ENCODE data around the gene GJA3. TPM values are rescaled to one million over a fixed set of nuclear protein-coding genes. Genes with fewer than 3 reads are reported as not detected.

The GJA3 gene
- total and polyA plus RNA-seq, 2 donors (not counting 3 experiments of a cell fraction or from before 2014, with no cell fraction given), result not detected

GRCh38 chr13:20151016-20151415 lies 9.8 kb downstream of the GJA3 start:
- Histone ChIP-seq H3K9ac (replicated peaks; ENCODE audit: extremely low read depth, insufficient read depth, low read length) (no peak overlapping the region), H3K27ac (ENCODE audit: insufficient read depth, low read depth, low read length) (no peak overlapping the region), H3K9me3 (replicated peaks; ENCODE audit: control insufficient read depth, insufficient read depth, low read length) (no peaks in the 10 kb centered on the region), H3K27me3 (ENCODE audit: control insufficient read depth in 2 of 2, insufficient read depth in 2 of 2, low read length in 2 of 2) (peaks cover 12 to 43% of the 10 kb centered on the region in 2 experiments), H3K79me2 (ENCODE audit: control insufficient read depth, insufficient read depth, low read length) (no peaks in the 10 kb centered on the region), H4K20me1 (replicated peaks; ENCODE audit: control insufficient read depth, extremely low read depth, insufficient read depth, low read length) (no peaks in the 10 kb centered on the region), H2AFZ (ENCODE audit: low read depth, low read length) (no peak overlapping the region), H3K4me2 (ENCODE audit: insufficient read depth, low read length) (no peak overlapping the region), H3K4me1 (ENCODE audit: control insufficient read depth, extremely low read depth, insufficient read depth, low read length) (no peaks in the 10 kb centered on the region), H3K9me1 (replicated peaks; ENCODE audit: control insufficient read depth, extremely low read depth, insufficient read depth, low read length) (no peaks in the 10 kb centered on the region), H3K4me3 (replicated peaks in 1 of 3; ENCODE audit: insufficient read depth in 1 of 3, low read depth in 1 of 3, low read length in 3 of 3) (no peak overlapping the region), H3K36me3 (ENCODE audit: control insufficient read depth in 2 of 2, extremely low read depth in 1 of 2, insufficient read depth in 2 of 2, low read length in 2 of 2) (no peaks in the 10 kb centered on the region)
- DNase-seq (ENCODE audit: low read depth, low spot score) (no peak), FAIRE-seq (no peak)
- intact Hi-C loops (cut with micrococcal nuclease), result no loop called here
- dilution Hi-C loops (cut with MboI; ENCODE audit: extremely low pct_ligation_motif_present, low sequenced_read_pairs), result no loop called here
- TF ChIP-seq GATA2 (IDR thresholded peaks at IDR 0.05; ENCODE audit: insufficient read depth, insufficient read length, low read depth, low read length), result no peak
- no peak for TF ChIP-seq EZH2 (IDR thresholded peaks at IDR 0.05; ENCODE audit: borderline replicate concordance, low read depth, low read length, severe bottlenecking)
- TF ChIP-seq CTCF (IDR thresholded peaks at IDR 0.05; ENCODE audit: extremely low read depth in 1 of 2, insufficient read depth in 1 of 2, low read depth in 1 of 2, low read length in 2 of 2), result no peak
- TF ChIP-seq FOS (IDR thresholded peaks at IDR 0.05; ENCODE audit: borderline replicate concordance, insufficient read depth, low read length), result no peak
- TF ChIP-seq MYC (IDR thresholded peaks at IDR 0.05; ENCODE audit: low read depth, low read length), result no peak
- no peak for TF ChIP-seq MAX (IDR thresholded peaks at IDR 0.05; ENCODE audit: insufficient read depth, insufficient read length)
- TF ChIP-seq POLR2AphosphoS5 (IDR thresholded peaks at IDR 0.05; ENCODE audit: insufficient read depth, low read depth, low read length), result no peak
- no peak for TF ChIP-seq JUN (IDR thresholded peaks at IDR 0.05; ENCODE audit: borderline replicate concordance, insufficient read depth, insufficient read length, low read depth)
- TF ChIP-seq POLR2A (IDR thresholded peaks at IDR 0.05; ENCODE audit: low read depth, low read length), result no peak
- no TSS peak for BruUV-seq (replicated peaks)
- CTCF ChIA-PET, result no interaction called here
- POLR2A ChIA-PET, result no interaction called here

Data from endothelial cell of umbilical vein (primary cell).